NCI-H1694 treated with DMSO at 0.1 percent for 48 hours (cell line): ENCODE results near the gene RNLS.
"Not testable (repeated sequence)": the region's sequence is repeated elsewhere in the genome, so short reads cannot be mapped to it uniquely, and the experiment has no call there.

Source experiments
- DNase-seq: peaks from one replicate; lab custom pipeline; 2025; lab: John Stamatoyannopoulos, UW

Gene RNLS

GRCh38 chr10:88523739-88524400 is 59.2 kb downstream of the RNLS start:
- no peak for DNase-seq

GRCh38 chr10:88522715-88523114 is 60.4 kb downstream of the RNLS start:
- DNase-seq = no peak

GRCh38 chr10:88521791-88522190 is 61.3 kb downstream of the RNLS start:
- no peak for DNase-seq

- no peak for DNase-seq
These were observed 67.9 kb downstream of the RNLS start for GRCh38 chr10:88515235-88515634.

- no peak for DNase-seq
These were observed 70.5 kb downstream of the RNLS start for GRCh38 chr10:88512599-88512998.

GRCh38 chr10:88508796-88509195 is 74.3 kb downstream of the RNLS start:
- no peak for DNase-seq

GRCh38 chr10:88507826-88508453 is 75.2 kb downstream of the RNLS start:
- DNase-seq = no peak

- DNase-seq = no peak
These were observed 75.7 kb downstream of the RNLS start for GRCh38 chr10:88507404-88507803.

GRCh38 chr10:88505680-88506215 is 77.4 kb downstream of the RNLS start:
- no peak for DNase-seq

- no peak for DNase-seq
These were observed 77.9 kb downstream of the RNLS start for GRCh38 chr10:88505265-88505664.

GRCh38 chr10:88500656-88501055 is 82.5 kb downstream of the RNLS start:
- no peak for DNase-seq

- DNase-seq = no peak
These were observed 83.3 kb downstream of the RNLS start for GRCh38 chr10:88499569-88500470.

GRCh38 chr10:88497913-88498312 is 85.2 kb downstream of the RNLS start:
- no peak for DNase-seq

- DNase-seq = no peak
These were observed 88.6 kb downstream of the RNLS start for GRCh38 chr10:88494537-88494936.

- DNase-seq = no peak
These were observed 89.2 kb downstream of the RNLS start for GRCh38 chr10:88493691-88494483.

GRCh38 chr10:88491314-88491713 is 91.8 kb downstream of the RNLS start:
- DNase-seq = no peak

GRCh38 chr10:88490231-88490980 is 92.7 kb downstream of the RNLS start:
- no peak for DNase-seq

GRCh38 chr10:88489107-88489506 is 94.0 kb downstream of the RNLS start:
- DNase-seq = no peak

GRCh38 chr10:88486816-88487215 is 96.3 kb downstream of the RNLS start:
- DNase-seq = not testable (repeated sequence)

- DNase-seq = no peak
These were observed 100.9 kb downstream of the RNLS start for GRCh38 chr10:88482220-88482619.

- DNase-seq = peak; percentile 1
These were observed 104.9 kb downstream of the RNLS start for GRCh38 chr10:88478256-88478655.
